ENCODE data around the gene LRRC49. TPM values are rescaled to one million over a fixed set of nuclear protein-coding genes. Genes with fewer than 3 reads are reported as not detected.

Gene LRRC49
- total RNA-seq, 1 experiment from 2014 or later = 8.3 TPM

DNA sequence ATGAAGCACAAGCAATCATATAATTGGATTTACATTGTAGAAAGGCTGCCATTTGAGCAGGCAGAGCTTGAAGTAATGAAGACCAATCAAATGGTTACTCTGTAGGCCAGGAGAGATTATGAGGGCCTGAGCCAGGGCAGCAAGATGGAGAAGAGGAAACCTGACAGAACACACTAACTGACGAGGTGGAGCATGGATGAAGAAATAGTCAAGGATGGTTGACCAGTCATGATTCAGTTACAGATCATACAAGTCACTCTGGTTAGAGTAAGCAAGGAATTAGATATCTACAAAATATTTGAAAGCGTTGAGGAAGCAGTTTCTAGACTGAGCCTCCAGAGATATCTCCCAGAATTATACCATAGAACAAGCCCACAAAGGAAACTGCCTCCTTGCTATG lies 120.8 kb downstream of the LRRC49 start:
- no peaks in the 10 kb centered on the region for H3K4me1 ChIP-seq (ENCODE audit: insufficient read depth, low read length)
- no peaks in the 10 kb centered on the region for H3K79me1 ChIP-seq (ENCODE audit: insufficient read depth, low read depth, low read length, poor library complexity, severe bottlenecking)

More for the DNA sequence above, 120.8 kb downstream of the LRRC49 start:
- H3K18ac ChIP-seq (ENCODE audit: insufficient read length, low read depth, low read length) = no peak overlapping the region
- H4K20me1 ChIP-seq (ENCODE audit: control insufficient read depth, insufficient read depth, insufficient read length) = no peaks in the 10 kb centered on the region
- no peak overlapping the region for H3T11ph ChIP-seq (ENCODE audit: low read length)
- no peak overlapping the region for H3K9ac ChIP-seq (ENCODE audit: extremely low read depth, insufficient read length, low read length)
- no peak overlapping the region for H2BK120ac ChIP-seq (ENCODE audit: low read depth, low read length, poor library complexity, severe bottlenecking)
- no peaks in the 10 kb centered on the region for H3K27me3 ChIP-seq (ENCODE audit: insufficient read depth, low read length)
- H3K4me2 ChIP-seq (ENCODE audit: insufficient read depth, insufficient read length, low read length) = no peak overlapping the region
- no peak overlapping the region for H4K5ac ChIP-seq (ENCODE audit: insufficient read length, low read depth, low read length)
- H3K27ac Mint-ChIP-seq = no peak overlapping the region
- H3K4ac ChIP-seq (ENCODE audit: low read depth, low read length) = no peak overlapping the region
- peaks cover 0 to under 1% of the 10 kb centered on the region in 2 experiments; a peak in 2 of 4 replicates for H3K4me1 Mint-ChIP-seq
- H2AK5ac ChIP-seq (ENCODE audit: insufficient read length, low read length) = no peak overlapping the region
- no peak overlapping the region for H2BK5ac ChIP-seq (ENCODE audit: insufficient read length, low read length)
- H2AFZ ChIP-seq (ENCODE audit: low read length) = no peak overlapping the region
- no peaks in the 10 kb centered on the region for H3K23me2 ChIP-seq (ENCODE audit: insufficient read length, low read depth, low read length, poor library complexity, severe bottlenecking)
- H3K23ac ChIP-seq (ENCODE audit: insufficient read length, low read depth, low read length) = no peak overlapping the region
- no peaks in the 10 kb centered on the region for H3K9me3 Mint-ChIP-seq
- TF ChIP-seq, protein P1, sequence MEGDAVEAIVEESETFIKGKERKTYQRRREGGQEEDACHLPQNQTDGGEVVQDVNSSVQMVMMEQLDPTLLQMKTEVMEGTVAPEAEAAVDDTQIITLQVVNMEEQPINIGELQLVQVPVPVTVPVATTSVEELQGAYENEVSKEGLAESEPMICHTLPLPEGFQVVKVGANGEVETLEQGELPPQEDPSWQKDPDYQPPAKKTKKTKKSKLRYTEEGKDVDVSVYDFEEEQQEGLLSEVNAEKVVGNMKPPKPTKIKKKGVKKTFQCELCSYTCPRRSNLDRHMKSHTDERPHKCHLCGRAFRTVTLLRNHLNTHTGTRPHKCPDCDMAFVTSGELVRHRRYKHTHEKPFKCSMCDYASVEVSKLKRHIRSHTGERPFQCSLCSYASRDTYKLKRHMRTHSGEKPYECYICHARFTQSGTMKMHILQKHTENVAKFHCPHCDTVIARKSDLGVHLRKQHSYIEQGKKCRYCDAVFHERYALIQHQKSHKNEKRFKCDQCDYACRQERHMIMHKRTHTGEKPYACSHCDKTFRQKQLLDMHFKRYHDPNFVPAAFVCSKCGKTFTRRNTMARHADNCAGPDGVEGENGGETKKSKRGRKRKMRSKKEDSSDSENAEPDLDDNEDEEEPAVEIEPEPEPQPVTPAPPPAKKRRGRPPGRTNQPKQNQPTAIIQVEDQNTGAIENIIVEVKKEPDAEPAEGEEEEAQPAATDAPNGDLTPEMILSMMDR (conservative IDR thresholded peaks at IDR 0.05) = no peak
- no peak overlapping the region for H3K56ac ChIP-seq (ENCODE audit: insufficient read length, low read depth, low read length)
- H2BK20ac ChIP-seq (ENCODE audit: low read depth, low read length, poor library complexity, severe bottlenecking) = no peak overlapping the region
- no peaks in the 10 kb centered on the region for H3K79me2 ChIP-seq (ENCODE audit: insufficient read depth, low read length)
- WGBS (ENCODE audit: extremely low coverage, insufficient read length, low lambda C conversion rate) = no CpG with 5 or more reads among the region's 2 CpGs
- H3K27me3 Mint-ChIP-seq (ENCODE audit: low read depth) = no peaks in the 10 kb centered on the region
- H3K36me3 Mint-ChIP-seq (ENCODE audit: insufficient read depth in 1 of 3, low read depth in 3 of 3) = no peaks in the 10 kb centered on the region
- H2BK15ac ChIP-seq (ENCODE audit: low read depth, low read length) = no peak overlapping the region
- no peak overlapping the region for H2BK12ac ChIP-seq (ENCODE audit: insufficient read length, low read depth, low read length)
- H3K4me3 Mint-ChIP-seq = no peak overlapping the region
- H3K9me3 ChIP-seq (ENCODE audit: control insufficient read depth, low read depth, low read length) = no peaks in the 10 kb centered on the region
- H4K8ac ChIP-seq (replicated peaks; ENCODE audit: insufficient read length, low read depth, low read length) = no peak overlapping the region
- DNase-seq = no peak
- H4K91ac ChIP-seq (ENCODE audit: insufficient read length, low read depth, low read length) = no peak overlapping the region
- H3K27ac ChIP-seq (ENCODE audit: insufficient read length, low read depth, low read length) = no peak overlapping the region
- H3K14ac ChIP-seq (ENCODE audit: insufficient read depth, low read length) = no peak overlapping the region
